Neuronal stem cell (in vitro differentiated cells): ENCODE results near the gene LYSMD2.
A peak's percentile ranks its signal among the peaks of the same experiment; 100 is the strongest.

Experiments used
- DNase-seq: peaks from one replicate; pipeline ENCODE4 v3.0.0-alpha.2; 2013; ENCODE audit warnings: low spot score
- H2AFZ ChIP-seq: one replicate; pipeline ENCODE4 v1.6.1; 2013; ENCODE audit warnings: mild to moderate bottlenecking, low read length, inconsistent platforms
- H2AK5ac ChIP-seq: 2 replicates; pipeline ENCODE4 v1.6.1; 2013; ENCODE audit warnings: low read depth, mild to moderate bottlenecking, inconsistent platforms, low read length, moderate library complexity, mixed read lengths
- H2BK120ac ChIP-seq: 2 replicates; pipeline ENCODE4 v1.6.1; 2013; ENCODE audit warnings: low read depth, mild to moderate bottlenecking, inconsistent platforms, low read length, moderate library complexity, mixed read lengths
- H2BK12ac ChIP-seq: one replicate; pipeline ENCODE4 v1.6.1; 2013; ENCODE audit warnings: low read length, inconsistent platforms
- H2BK15ac ChIP-seq: 2 replicates; pipeline ENCODE4 v1.6.1; 2013; ENCODE audit warnings: mild to moderate bottlenecking, low read length, inconsistent platforms, mixed read lengths
- H2BK5ac ChIP-seq: one replicate; pipeline ENCODE4 v1.6.1; 2013; ENCODE audit warnings: inconsistent platforms, mild to moderate bottlenecking, low read length, moderate library complexity
- H3K14ac ChIP-seq: one replicate; pipeline ENCODE4 v1.6.1; 2013; ENCODE audit warnings: low read length, inconsistent platforms
- H3K18ac ChIP-seq: 2 replicates; pipeline ENCODE4 v1.6.1; 2013; ENCODE audit warnings: low read length, inconsistent platforms
- H3K23ac ChIP-seq: 2 replicates; pipeline ENCODE4 v1.6.1; 2013; ENCODE audit warnings: low read depth, mild to moderate bottlenecking, mixed read lengths, low read length, inconsistent platforms; ENCODE audit not compliant: poor library complexity
- H3K27ac ChIP-seq: replicated peaks from 3 replicates; pipeline ENCODE4 v1.5.1; 2013; ENCODE audit warnings: low read length, inconsistent platforms
- H3K27me3 ChIP-seq, 3 experiments: 2 replicates each; pipeline ENCODE4 v1.6.1; 2013; ENCODE audit warnings: low read length in 3 of 3, mild to moderate bottlenecking in 2 of 3, inconsistent platforms in 1 of 3, low read depth in 1 of 3, mixed read lengths in 1 of 3, moderate library complexity in 1 of 3; ENCODE audit not compliant: control insufficient read depth in 3 of 3, insufficient read depth in 3 of 3
- H3K36me3 ChIP-seq, 2 donors: replicated peaks in 1 of 2; 2 replicates each; pipeline ENCODE4 v1.6.1; 2013; ENCODE audit warnings: low read length in 2 of 2; ENCODE audit not compliant: control insufficient read depth in 2 of 2, insufficient read depth in 2 of 2
- H3K4ac ChIP-seq: 2 replicates; pipeline ENCODE4 v1.6.1; 2013; ENCODE audit warnings: inconsistent platforms, mild to moderate bottlenecking, low read length, moderate library complexity
- H3K4me1 ChIP-seq, 2 donors: 1 replicate in 1 of 2; 2 replicates in 1 of 2; pipeline ENCODE4 v1.6.1; 2013; ENCODE audit warnings: low read length in 2 of 2, low read depth in 1 of 2; ENCODE audit not compliant: control insufficient read depth in 2 of 2, insufficient read depth in 1 of 2
- H3K4me2 ChIP-seq: one replicate; pipeline ENCODE4 v1.6.1; 2013; ENCODE audit warnings: mild to moderate bottlenecking, low read length, inconsistent platforms; ENCODE audit not compliant: insufficient read depth, poor library complexity, severe bottlenecking
- H3K4me3 ChIP-seq, 2 donors: 2 replicates each; pipeline ENCODE4 v1.5.1; 2013; ENCODE audit warnings: low read length in 2 of 2, mild to moderate bottlenecking in 2 of 2, inconsistent platforms in 1 of 2, moderate library complexity in 1 of 2
- H3K79me1 ChIP-seq: one replicate; pipeline ENCODE4 v1.6.1; 2013; ENCODE audit warnings: low read depth, mild to moderate bottlenecking, inconsistent platforms, low read length, moderate library complexity
- H3K9ac ChIP-seq: one replicate; pipeline ENCODE4 v1.6.1; 2013; ENCODE audit warnings: mild to moderate bottlenecking, low read depth, low read length, inconsistent platforms; ENCODE audit not compliant: poor library complexity
- H3K9me3 ChIP-seq, 2 donors: replicated peaks in 1 of 2; 2 replicates each; pipeline versions ENCODE3 to v1.6.1; 2013; ENCODE audit warnings: low read length in 2 of 2, mild to moderate bottlenecking in 2 of 2, inconsistent platforms in 1 of 2, low read depth in 1 of 2, mixed read lengths in 1 of 2, moderate library complexity in 1 of 2; ENCODE audit not compliant: control insufficient read depth in 2 of 2, insufficient read depth in 1 of 2
- H4K8ac ChIP-seq: one replicate; pipeline ENCODE4 v1.6.1; 2013; ENCODE audit warnings: low read depth, mild to moderate bottlenecking, inconsistent platforms, low read length, moderate library complexity
- H4K91ac ChIP-seq: one replicate; pipeline ENCODE4 v1.6.1; 2013; ENCODE audit warnings: low read length, low read depth, mild to moderate bottlenecking, inconsistent platforms; ENCODE audit not compliant: poor library complexity
- WGBS, 2 donors: extraction: QIAGEN DNeasy Blood & Tissue Kit; methylation state at CpG; one replicate each; pipeline ENCODE4 v1.1.7; 2013; ENCODE audit warnings: missing lambda C conversion rate in 2 of 2, mixed read lengths in 1 of 2; ENCODE audit not compliant: insufficient read length in 2 of 2, insufficient replicate concordance in 1 of 2; ENCODE audit errors: extremely low coverage in 2 of 2; 5-methylcytosine and 5-hydroxymethylcytosine counted together

LYSMD2 gene

DNA sequence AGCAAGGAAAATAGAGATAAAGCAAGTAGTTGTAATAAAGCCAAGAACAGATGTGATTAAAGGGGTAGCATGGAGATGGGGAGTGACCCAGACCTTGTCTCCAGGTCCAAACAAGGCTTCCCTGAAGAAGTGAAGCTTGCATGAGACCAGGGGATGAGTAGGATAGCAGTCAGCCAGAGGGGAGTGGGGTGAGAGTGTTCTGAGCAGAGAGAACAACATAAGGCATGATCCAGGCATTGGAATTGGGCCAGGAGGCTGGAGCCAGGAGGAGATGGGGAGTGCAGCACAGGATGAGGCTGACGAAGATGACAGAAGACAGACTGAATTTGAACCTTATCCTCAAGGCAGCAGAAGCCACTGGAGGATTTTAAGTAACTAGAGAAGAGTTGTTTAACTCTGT lies 21.2 kb upstream of the LYSMD2 start:
- Histone ChIP-seq H4K8ac (no peak overlapping the region), H3K36me3 (no peaks in the 10 kb centered on the region), H2BK120ac (no peak overlapping the region), H3K4me3 (no peak overlapping the region), H3K4me1 (no peaks in the 10 kb centered on the region), H3K18ac (no peak overlapping the region), H3K27me3 (peaks cover 0 to 20% (median 0%) of the 10 kb centered on the region in 3 experiments), H3K27ac (no peak overlapping the region), H2BK15ac (no peak overlapping the region), H3K14ac (no peak overlapping the region), H3K23ac (no peak overlapping the region), H3K9me3 (peaks cover 0 to 6% of the 10 kb centered on the region in 2 donors), H4K91ac (no peak overlapping the region), H3K4me2 (no peak overlapping the region), H2AK5ac (no peak overlapping the region), H3K79me1 (no peaks in the 10 kb centered on the region), H3K4ac (no peak overlapping the region), H2BK12ac (no peak overlapping the region), H2AFZ (no peak overlapping the region), H2BK5ac (no peak overlapping the region), H3K9ac (no peak overlapping the region)
- DNase-seq = no peak
- no CpG with 5 or more reads among the region's 1 CpG for WGBS, 2 donors

DNA sequence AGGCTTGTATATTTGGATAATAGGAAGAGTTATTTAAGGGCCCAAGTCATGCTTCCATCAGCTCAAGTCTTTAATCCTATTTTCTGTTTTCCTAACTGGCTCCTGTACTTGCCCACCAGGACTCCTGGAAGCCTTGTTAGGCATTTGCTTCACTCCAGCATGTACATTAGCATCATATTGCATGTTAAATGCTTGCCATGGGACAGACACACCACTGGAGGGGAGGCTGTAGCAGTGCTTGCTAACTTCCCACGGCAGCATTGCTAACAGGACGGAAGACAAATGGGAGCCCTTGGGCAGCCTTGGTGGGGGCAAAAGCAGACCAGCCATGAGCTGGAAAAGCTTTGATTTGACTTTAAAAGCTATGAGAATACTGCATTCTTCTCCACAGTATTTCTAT lies 20.0 kb upstream of the LYSMD2 start:
- no peaks in the 10 kb centered on the region for H3K36me3 ChIP-seq
- H3K4me1 ChIP-seq = no peaks in the 10 kb centered on the region
- no peak for DNase-seq
- H3K79me1 ChIP-seq = no peaks in the 10 kb centered on the region
- H2AFZ ChIP-seq = no peak overlapping the region
- no peak overlapping the region for H2BK15ac ChIP-seq
- no peak overlapping the region for H2BK5ac ChIP-seq
- H3K23ac ChIP-seq = no peak overlapping the region
- no peak overlapping the region for H3K14ac ChIP-seq
- no peak overlapping the region for H3K18ac ChIP-seq
- peaks cover 0 to 32% (median 3%) of the 10 kb centered on the region in 3 experiments for H3K27me3 ChIP-seq
- no peak overlapping the region for H2AK5ac ChIP-seq
- H3K4ac ChIP-seq = no peak overlapping the region
- no peak overlapping the region for H4K8ac ChIP-seq
- no peak overlapping the region for H2BK12ac ChIP-seq
- peak overlapping the region; percentile 56 for H4K91ac ChIP-seq
- H3K27ac ChIP-seq = no peak overlapping the region
- no peak overlapping the region for H3K4me3 ChIP-seq
- no CpG with 5 or more reads among the region's 2 CpGs for WGBS, 2 donors
- no peak overlapping the region for H3K4me2 ChIP-seq
- peaks cover 0 to 6% of the 10 kb centered on the region in 2 donors for H3K9me3 ChIP-seq
- H2BK120ac ChIP-seq = no peak overlapping the region
- no peak overlapping the region for H3K9ac ChIP-seq

DNA sequence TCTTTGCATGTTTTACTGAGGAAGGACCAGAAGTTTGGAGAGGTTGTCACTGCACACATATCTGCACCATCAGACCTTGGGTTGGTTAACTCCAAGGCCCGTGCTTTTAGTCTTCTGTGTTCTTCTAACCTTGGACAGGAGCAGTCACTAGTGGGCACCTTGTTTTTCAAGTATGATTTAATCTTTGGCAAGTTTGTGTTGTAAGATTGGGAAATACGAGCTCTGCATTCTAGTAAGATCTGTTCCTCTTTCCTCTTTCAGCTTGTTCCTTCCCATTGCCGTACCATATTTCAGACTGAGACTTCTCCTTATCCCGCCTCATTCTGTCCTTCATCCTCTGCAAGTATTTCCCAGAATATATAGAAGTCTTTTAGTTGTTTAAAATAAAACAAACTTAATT lies 19.0 kb upstream of the LYSMD2 start:
- Histone ChIP-seq H3K4ac (no peak overlapping the region), H2BK15ac (no peak overlapping the region), H3K9ac (no peak overlapping the region), H4K91ac (no peak overlapping the region), H3K14ac (no peak overlapping the region), H2AK5ac (no peak overlapping the region), H3K9me3 (peaks cover 0 to 6% of the 10 kb centered on the region in 2 donors), H3K36me3 (no peaks in the 10 kb centered on the region), H2BK120ac (no peak overlapping the region), H3K18ac (no peak overlapping the region), H3K4me3 (no peak overlapping the region), H2AFZ (no peak overlapping the region), H3K4me2 (no peak overlapping the region), H3K79me1 (no peaks in the 10 kb centered on the region), H3K27me3 (peaks cover 0 to 35% (median 3%) of the 10 kb centered on the region in 3 experiments), H4K8ac (no peak overlapping the region), H2BK12ac (no peak overlapping the region), H3K23ac (no peak overlapping the region), H3K4me1 (peaks cover 0 to 3% of the 10 kb centered on the region in 2 donors), H3K27ac (no peak overlapping the region), H2BK5ac (no peak overlapping the region)
- no peak for DNase-seq
- WGBS, 2 donors = no CpG with 5 or more reads among the region's 4 CpGs

DNA sequence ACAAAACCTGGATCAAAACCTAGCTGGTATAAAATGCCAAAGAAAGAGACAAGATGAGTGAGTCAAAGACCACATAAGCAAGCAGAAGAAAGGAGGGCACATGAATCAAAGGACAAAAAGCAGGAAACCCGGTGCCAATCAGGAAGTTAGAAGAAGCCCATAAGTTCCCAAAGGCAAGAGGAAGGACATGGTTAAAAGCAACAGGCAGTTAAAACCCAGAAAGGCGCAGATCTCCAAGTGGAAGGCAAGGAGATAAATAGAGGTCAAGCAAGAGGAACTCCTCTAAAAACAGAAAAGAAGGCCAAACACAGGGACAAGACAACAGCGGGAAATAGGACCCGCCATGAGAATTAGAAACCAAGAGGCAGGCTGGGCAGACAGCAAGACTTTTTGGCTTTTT lies 18.3 kb upstream of the LYSMD2 start:
- no peak overlapping the region for H2AFZ ChIP-seq
- H3K4me1 ChIP-seq = peaks cover 2 to 3% of the 10 kb centered on the region in 2 donors
- H3K4me2 ChIP-seq = no peak overlapping the region
- no peak overlapping the region for H2BK12ac ChIP-seq
- H3K18ac ChIP-seq = no peak overlapping the region
- no peak overlapping the region for H4K91ac ChIP-seq
- no peak for DNase-seq
- H3K9ac ChIP-seq = no peak overlapping the region
- no peak overlapping the region for H3K14ac ChIP-seq
- H3K23ac ChIP-seq = no peak overlapping the region
- no peak overlapping the region for H2BK15ac ChIP-seq
- no peak overlapping the region for H2AK5ac ChIP-seq
- H2BK120ac ChIP-seq = no peak overlapping the region
- H4K8ac ChIP-seq = no peak overlapping the region
- no CpG with 5 or more reads among the region's 4 CpGs for WGBS, 2 donors
- H3K9me3 ChIP-seq = peaks cover 0 to 6% of the 10 kb centered on the region in 2 donors
- no peak overlapping the region for H3K4ac ChIP-seq
- no peak overlapping the region for H3K4me3 ChIP-seq
- no peak overlapping the region for H2BK5ac ChIP-seq
- peaks cover 2 to 40% (median 8%) of the 10 kb centered on the region in 3 experiments for H3K27me3 ChIP-seq
- H3K27ac ChIP-seq = no peak overlapping the region
- H3K36me3 ChIP-seq = no peaks in the 10 kb centered on the region
- no peaks in the 10 kb centered on the region for H3K79me1 ChIP-seq
